Muscle layer of colon (tissue), 2 donors: ENCODE data around the gene DPAGT1.

Source experiments
- H3K27ac ChIP-seq: one replicate; pipeline ENCODE4 v1.7.0; 2013; ENCODE audit warnings: low read depth, mild to moderate bottlenecking, low read length, moderate library complexity
- H3K27me3 ChIP-seq, 2 donors: one replicate each; pipeline ENCODE4 v1.7.0; 2013; ENCODE audit warnings: low read length in 2 of 2, mild to moderate bottlenecking in 2 of 2; ENCODE audit not compliant: insufficient read depth in 2 of 2, control insufficient read depth in 1 of 2
- H3K36me3 ChIP-seq: one replicate; pipeline ENCODE4 v1.7.0; 2013; ENCODE audit warnings: mild to moderate bottlenecking, low read length; ENCODE audit not compliant: insufficient read depth
- H3K4me1 ChIP-seq: one replicate; pipeline ENCODE4 v1.7.0; 2013; ENCODE audit warnings: mild to moderate bottlenecking, low read length; ENCODE audit not compliant: insufficient read depth
- H3K4me3 ChIP-seq, 2 donors: one replicate each; pipeline ENCODE4 v1.7.0; 2013; ENCODE audit warnings: low read length in 2 of 2, low read depth in 1 of 2, mild to moderate bottlenecking in 1 of 2, moderate library complexity in 1 of 2
- H3K9ac ChIP-seq: one replicate; pipeline ENCODE4 v1.7.0; 2013; ENCODE audit warnings: low read length
- H3K9me3 ChIP-seq: one replicate; pipeline ENCODE4 v1.7.0; 2013; ENCODE audit warnings: mild to moderate bottlenecking, low read length
- donor health status: abdominal sarcoma.
- donor health status: Adenocarcinoma of cecum.

The DPAGT1 gene

DNA sequence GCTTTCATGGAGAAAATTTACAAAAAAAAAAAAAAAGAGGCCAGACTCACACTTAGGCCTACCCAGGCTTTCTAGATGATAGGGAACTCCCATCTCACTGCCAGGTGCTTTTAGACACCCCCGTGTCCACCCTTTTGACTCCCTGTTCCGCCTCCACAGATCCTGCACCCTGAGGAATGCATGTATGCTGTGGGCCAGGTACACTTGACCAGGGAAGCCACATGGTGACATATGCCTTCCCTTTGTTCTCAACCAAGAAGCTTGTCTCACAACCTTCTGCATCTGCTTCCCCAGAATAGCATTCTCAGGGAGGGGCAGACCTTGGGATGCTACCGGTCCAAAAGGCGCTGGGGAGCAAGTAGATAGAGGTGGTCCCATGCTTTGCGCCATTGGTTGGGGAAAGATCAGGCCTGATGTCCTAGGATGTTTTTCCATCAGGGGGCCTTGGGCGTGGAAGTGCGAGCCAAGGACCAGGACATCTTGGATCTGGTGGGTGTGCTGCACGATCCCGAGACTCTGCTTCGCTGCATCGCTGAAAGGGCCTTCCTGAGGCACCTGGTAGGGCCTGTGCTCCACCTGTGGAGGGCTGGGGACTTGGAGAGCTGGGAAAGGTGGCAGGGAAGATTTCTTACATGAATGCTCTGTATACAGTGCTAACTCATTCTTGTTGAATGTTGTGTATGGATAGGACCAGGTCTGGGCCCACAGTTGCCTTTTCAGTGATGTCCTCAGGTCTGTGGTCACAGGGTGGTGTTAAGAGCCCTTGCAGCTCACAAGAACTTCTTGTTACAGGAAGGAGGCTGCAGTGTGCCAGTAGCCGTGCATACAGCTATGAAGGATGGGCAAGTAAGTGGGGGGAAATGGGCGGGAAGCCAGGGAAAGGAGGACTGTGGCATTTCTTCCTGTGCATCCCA is 9.4 kb downstream of the DPAGT1 start:
- Histone ChIP-seq H3K27me3 (no peaks in the 10 kb centered on the region), H3K4me1 (peaks cover 22% of the 10 kb centered on the region), H3K4me3 (no peak overlapping the region), H3K9me3 (no peaks in the 10 kb centered on the region), H3K9ac (peak overlapping the region; percentile 60), H3K36me3 (peaks cover 35% of the 10 kb centered on the region), H3K27ac (peak overlapping the region; percentile 89)

DNA sequence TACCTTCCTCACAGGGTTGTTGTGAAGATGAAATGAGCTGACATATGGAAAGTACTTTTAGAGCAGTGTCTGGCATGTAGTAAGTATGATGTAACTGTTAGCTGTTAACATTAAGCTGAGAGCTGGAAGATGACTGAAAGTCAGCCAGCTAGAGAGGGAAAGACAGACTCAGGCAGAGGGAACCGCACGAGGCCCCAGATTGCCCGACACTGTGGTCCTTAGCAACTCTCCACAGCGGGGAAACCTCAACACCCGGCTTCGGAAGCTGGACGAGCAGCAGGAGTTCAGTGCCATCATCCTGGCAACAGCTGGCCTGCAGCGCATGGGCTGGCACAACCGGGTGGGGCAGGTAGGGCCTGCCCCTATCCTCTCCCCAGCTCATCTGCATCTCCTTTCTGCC is 10.5 kb downstream of the DPAGT1 start:
- H3K36me3 ChIP-seq, result peaks cover 26% of the 10 kb centered on the region
- no peak overlapping the region for H3K4me3 ChIP-seq
- peaks cover 23% of the 10 kb centered on the region for H3K4me1 ChIP-seq
- H3K27me3 ChIP-seq, result no peaks in the 10 kb centered on the region
- no peaks in the 10 kb centered on the region for H3K9me3 ChIP-seq
- no peak overlapping the region for H3K27ac ChIP-seq
- H3K9ac ChIP-seq, result no peak overlapping the region

DNA sequence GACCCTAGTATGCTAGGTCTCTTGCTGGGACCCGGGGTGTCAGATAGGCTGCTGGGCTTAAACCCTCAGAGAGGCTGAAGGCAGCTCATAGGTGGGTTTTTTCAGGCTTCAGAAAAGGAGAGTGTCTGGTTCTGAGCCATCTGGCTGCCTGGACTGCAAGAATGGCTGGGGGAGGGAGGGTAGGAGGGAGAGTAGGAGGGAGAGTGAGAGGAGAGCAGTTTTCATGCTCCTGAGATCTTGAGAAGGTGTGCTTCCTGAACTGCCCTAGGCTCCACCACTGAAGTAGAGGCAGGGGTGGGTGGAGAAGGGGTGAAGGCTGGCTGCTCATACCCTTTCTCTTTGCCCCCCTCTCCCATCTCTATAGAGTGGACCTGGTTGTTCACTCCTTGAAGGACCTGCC is 12.3 kb downstream of the DPAGT1 start:
- Histone ChIP-seq H3K4me1 (peaks cover 29% of the 10 kb centered on the region), H3K9ac (no peak overlapping the region), H3K27ac (no peak overlapping the region), H3K36me3 (peaks cover 26% of the 10 kb centered on the region), H3K27me3 (no peaks in the 10 kb centered on the region), H3K4me3 (no peak overlapping the region), H3K9me3 (no peaks in the 10 kb centered on the region)

DNA sequence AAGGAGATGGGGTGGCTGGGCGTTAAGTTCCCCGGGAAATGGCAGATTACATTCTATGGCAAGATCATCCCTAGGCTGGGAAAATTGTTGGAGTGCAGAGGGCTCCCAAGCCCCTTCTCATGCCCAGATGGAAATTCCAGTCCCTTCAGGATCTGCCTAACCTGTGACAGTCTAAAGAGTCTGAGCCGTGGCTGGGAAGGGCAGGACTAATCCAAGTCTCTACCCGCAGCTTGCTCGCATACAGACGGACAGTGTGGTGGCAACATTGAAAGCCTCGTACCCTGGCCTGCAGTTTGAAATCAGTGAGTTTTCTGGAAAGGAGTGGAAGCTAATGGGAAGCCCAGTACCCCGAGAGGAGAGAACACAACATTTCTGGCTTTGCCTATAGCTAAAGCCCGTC is 13.2 kb downstream of the DPAGT1 start:
- Histone ChIP-seq H3K27me3 (no peaks in the 10 kb centered on the region), H3K27ac (no peak overlapping the region), H3K4me3 (no peak overlapping the region), H3K9ac (no peak overlapping the region), H3K4me1 (peaks cover 25% of the 10 kb centered on the region), H3K36me3 (peaks cover 26% of the 10 kb centered on the region), H3K9me3 (no peaks in the 10 kb centered on the region)

DNA sequence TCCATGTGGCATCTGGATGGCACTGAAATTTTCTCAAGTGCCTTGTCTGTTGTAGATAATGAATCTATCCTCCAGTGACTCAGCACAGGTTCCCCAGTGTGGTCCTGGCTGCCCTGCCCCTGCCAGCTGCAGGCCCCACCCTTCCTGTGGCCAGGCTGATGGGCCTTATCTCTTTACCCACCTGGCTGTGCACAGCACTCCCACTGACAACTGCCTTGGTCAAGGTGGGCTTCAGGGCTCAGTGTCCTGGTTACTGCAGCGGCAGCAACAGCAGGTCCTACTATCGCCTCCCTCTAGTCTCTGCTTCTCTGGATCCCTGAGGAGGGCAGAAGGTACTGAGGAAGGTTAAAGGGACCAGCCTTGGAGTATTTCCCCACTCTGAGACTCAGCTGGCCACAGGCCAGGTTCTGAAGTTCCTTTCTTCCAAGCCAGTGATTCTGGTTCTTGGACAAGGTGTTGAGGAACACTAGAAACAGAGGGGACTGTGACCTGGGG is 13.9 kb downstream of the DPAGT1 start:
- Histone ChIP-seq H3K4me3 (no peak overlapping the region), H3K36me3 (peaks cover 23% of the 10 kb centered on the region), H3K9ac (no peak overlapping the region), H3K27ac (no peak overlapping the region), H3K4me1 (peaks cover 19% of the 10 kb centered on the region), H3K27me3 (no peaks in the 10 kb centered on the region), H3K9me3 (no peaks in the 10 kb centered on the region)

DNA sequence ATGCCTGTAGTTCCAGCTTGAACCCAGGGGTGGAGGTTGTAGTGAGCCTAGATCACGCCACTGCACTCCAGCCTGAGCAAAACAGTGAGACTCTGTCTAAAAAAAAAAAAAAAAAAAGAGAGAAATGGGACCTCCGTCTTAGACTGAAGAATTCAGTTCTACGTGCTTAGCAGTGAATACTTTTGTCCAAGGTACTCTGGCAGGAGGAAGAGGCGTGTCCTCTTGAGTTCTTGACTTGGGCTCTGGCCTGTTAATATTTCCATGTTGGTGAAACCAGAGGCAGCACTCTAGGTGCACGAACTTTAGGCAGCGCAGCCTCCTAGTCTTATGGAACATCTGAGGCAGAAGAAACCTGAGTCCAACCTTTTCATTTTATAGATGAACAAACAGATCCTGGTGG is 14.5 kb downstream of the DPAGT1 start:
- H3K27ac ChIP-seq, result no peak overlapping the region

DNA sequence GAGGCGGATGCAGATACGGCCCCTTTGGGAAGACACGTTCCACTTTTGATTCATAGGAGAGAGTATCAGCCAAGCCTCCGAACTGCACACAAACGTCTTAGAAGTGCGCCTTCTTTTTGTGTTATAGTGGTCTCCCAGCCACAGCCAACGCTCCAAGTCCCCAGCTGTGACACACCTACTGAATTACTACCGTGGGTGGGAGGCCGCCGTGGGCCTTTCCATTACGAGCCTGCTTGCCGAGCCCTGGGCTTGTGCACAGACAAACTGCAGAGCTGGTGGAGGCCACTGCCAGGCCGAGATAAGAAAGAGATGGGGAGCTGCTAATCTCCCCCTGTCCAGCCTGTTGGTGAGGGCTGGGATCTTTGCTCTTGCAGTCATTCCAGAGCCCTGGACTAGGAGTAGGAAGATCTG is 16.2 kb downstream of the DPAGT1 start:
- Histone ChIP-seq H3K9ac (peak overlapping the region; percentile 86), H3K27ac (peak overlapping the region; percentile 94), H3K9me3 (no peaks in the 10 kb centered on the region), H3K4me3 (peak overlapping the region; percentile 59 to 83), H3K27me3 (no peaks in the 10 kb centered on the region), H3K4me1 (peaks cover 14% of the 10 kb centered on the region), H3K36me3 (peaks cover 32% of the 10 kb centered on the region)

More for the DNA sequence above, 14.5 kb downstream of the DPAGT1 start:
- H3K4me3 ChIP-seq, result no peak overlapping the region
- peaks cover 21% of the 10 kb centered on the region for H3K36me3 ChIP-seq
- no peak overlapping the region for H3K9ac ChIP-seq
- no peaks in the 10 kb centered on the region for H3K27me3 ChIP-seq
- H3K4me1 ChIP-seq, result peaks cover 14% of the 10 kb centered on the region
- no peaks in the 10 kb centered on the region for H3K9me3 ChIP-seq

DNA sequence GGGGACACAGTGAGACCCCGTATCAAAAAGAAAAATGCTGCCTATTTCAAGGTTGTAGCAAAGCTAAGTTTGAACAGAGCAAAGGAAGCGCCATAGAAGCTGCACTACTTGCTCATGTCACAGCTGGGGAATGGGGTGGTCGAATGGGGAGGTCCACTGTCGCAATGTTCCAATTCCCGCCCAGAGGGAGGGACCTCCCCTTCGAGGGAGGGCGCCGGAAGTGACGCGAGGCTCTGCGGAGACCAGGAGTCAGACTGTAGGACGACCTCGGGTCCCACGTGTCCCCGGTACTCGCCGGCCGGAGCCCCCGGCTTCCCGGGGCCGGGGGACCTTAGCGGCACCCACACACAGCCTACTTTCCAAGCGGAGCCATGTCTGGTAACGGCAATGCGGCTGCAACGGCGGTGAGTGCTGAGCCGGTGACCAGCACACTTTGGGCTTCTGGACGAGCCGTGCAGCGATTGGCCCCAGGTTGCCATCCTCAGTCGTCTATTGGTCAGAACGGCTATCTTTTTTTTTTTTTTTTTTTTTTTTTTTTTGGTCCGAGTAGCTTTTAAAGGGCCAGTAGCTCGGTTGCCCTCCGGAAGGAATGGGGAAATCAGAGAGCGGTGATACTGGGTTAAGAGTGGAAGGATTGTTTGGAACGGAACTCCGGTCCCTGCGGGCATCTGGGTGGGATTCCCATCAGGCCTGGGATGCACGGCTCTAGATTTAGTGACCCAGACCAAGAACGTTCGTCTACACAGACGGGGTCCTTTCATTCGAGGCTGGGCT is 16.8 kb downstream of the DPAGT1 start, which contains the start of gene HMBS:
TSS of gene HMBS (plus strand) at position 219 of the 774 bp plus-strand sequence. CDS start at position 372, 153 bp downstream.
- Histone ChIP-seq H3K9me3 (no peaks in the 10 kb centered on the region), H3K27me3 (no peaks in the 10 kb centered on the region), H3K9ac (peak within 1 kb of the TSS; percentile 86), H3K27ac (peak within 1 kb of the TSS; percentile 94), H3K4me3 (peak within 1 kb of the TSS; percentile 74 to 83), H3K36me3 (peaks cover 35% of the 10 kb centered on the region), H3K4me1 (peaks cover 14% of the 10 kb centered on the region)

DNA sequence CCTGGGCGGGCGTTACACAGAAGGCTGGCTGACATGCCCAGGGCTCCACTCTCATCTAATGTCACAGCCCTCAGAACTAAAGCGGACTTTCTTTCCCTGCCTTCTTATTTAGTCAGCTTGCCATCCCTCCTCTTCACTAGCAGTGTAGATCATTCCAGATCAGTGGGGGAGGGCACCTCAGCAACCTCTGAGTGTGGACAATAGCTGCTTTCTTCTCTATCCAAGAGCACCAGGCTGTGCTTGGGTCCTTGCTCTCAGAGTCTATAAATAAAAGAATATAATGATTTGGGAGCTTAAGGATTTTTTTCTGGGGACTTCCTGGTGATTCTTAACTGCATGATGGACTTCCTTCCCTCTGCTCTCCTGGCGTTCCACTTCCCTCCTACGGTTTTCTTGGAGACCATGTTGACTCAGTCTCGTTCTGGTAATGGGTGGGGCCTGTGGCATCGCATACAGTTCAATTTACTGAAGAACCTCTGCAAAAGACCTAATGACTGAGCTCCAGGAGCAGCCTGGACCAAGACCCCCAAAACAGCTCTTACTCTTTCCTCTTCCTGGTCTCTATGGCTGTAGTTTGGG is 19.9 kb downstream of the DPAGT1 start:
- H3K4me1 ChIP-seq, result peaks cover 14% of the 10 kb centered on the region
- H3K27me3 ChIP-seq, result no peaks in the 10 kb centered on the region
- no peak overlapping the region for H3K4me3 ChIP-seq
- no peaks in the 10 kb centered on the region for H3K9me3 ChIP-seq
- H3K36me3 ChIP-seq, result peaks cover 54% of the 10 kb centered on the region
- H3K27ac ChIP-seq, result no peak overlapping the region
- no peak overlapping the region for H3K9ac ChIP-seq

DNA sequence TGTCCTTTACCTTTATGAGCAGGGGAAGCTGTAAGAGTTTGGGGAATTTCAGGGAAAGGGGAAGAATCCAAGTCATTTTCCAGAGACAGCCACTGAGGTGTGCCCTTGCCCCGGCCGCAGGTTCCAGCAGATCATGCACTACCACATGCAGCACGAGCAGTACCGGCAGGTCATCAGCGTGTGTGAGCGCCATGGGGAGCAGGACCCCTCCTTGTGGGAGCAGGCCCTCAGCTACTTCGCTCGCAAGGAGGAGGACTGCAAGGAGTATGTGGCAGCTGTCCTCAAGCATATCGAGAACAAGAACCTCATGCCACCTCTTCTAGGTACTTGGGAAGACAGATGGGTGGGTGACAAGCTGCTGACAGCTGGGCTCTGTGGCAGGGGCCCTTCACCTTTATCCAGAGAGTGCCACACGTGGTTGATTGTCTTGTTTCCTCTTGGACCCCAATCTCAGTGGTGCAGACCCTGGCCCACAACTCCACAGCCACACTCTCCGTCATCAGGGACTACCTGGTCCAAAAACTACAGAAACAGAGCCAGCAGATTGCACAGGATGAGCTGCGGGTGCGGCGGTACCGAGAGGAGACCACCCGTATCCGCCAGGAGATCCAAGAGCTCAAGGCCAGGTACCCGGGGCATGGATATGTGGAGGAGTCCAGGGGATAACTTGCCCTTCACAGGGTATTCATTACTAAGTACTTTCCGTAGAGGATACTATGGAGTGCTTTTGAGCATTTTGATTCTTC is 22.8 kb downstream of the DPAGT1 start:
- Histone ChIP-seq H3K4me3 (no peak overlapping the region), H3K9me3 (no peaks in the 10 kb centered on the region), H3K9ac (no peak overlapping the region), H3K4me1 (no peaks in the 10 kb centered on the region), H3K36me3 (peaks cover 67% of the 10 kb centered on the region), H3K27me3 (no peaks in the 10 kb centered on the region), H3K27ac (no peak overlapping the region)
